ENCODE results near the gene FAM149A. TPM values are rescaled to one million over a fixed set of nuclear protein-coding genes. Genes with fewer than 3 reads are reported as not detected.

The FAM149A gene
- total RNA-seq, 1 experiment from 2014 or later = 14.6 TPM

DNA sequence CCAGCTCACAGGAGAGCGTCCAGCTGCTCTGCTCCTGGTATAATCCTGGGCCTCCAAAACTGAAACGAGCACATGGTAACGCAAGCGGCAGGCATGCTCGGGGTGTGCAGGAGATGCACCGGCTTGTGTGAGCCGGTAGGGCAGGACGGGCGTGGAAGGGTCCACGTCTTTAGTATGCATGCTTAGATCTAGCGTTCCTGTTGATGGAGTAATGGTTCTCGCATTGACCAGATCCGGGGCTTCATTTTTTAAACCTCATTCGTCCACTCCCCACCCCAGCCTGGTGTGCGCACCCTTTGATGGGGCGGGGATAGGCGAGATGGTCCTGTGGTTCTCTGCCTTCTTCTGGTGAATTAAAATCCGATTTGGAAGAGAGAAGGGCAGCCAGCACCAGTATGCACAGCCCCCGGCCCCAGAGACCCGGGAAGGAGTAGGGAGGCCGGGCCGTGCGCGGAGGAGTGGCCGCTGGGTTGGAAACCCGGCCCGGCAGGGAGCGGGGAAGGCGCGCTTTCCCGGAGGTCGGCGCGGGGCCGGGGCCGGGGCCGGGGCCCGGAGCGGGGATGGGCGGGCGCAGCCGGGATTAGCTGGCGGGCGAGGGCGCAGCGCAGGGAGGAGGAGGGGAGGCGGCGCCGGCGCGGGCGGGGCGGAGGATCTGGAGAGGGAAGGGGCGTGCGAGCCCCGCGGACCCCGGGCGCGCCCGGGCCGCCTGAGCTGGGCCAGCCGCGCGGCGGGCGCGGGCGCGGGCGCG, 39.9 kb downstream of the FAM149A start (continued):
- TF ChIP-seq ZBTB43 (CRISPR knock-in tag; IDR thresholded peaks at IDR 0.05) (peak; percentile 84; the same call in 1 of the 2 replicates), RORB (CRISPR knock-in tag; IDR thresholded peaks at IDR 0.05) (no peak)

DNA sequence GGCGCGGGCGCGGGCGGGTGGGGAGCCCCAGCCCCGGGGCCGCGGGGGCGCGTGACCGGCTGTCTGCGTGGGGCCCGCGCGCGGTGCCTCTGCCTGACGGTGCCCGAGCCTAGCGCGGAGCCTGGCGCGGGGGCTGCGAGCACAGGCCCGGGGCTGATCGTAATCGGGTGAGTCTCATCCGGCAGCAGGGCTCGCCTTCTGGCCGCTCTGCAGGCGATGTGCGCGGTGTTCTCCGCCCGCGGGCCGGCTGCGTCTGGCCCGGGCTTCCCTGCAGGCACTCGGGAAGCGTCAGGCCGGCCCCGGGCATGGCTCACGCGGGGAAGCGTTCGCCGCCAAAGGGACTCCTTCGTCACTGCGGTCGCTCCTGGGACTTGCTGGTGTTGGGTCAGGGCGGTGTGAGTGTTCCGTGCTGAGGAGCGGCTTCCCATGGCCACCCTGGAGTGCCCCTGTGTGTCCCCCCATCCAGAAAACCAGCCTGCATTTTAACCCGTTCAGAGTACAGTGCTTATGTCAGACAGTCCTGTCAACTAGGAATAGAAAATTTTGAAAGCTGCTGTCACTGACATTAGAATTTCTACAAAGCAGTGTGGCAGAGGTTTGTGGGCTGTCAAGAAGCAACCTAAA, 40.6 kb downstream of the FAM149A start:
- Mint-ChIP-seq H3K4me3 (peak overlapping the region; percentile 77), H3K27me3 (ENCODE audit: low read depth) (peaks cover 31% of the 10 kb centered on the region), H3K36me3 (no peaks in the 10 kb centered on the region), H3K9me3 (no peaks in the 10 kb centered on the region), H3K4me1 (peaks cover 40% of the 10 kb centered on the region), H3K27ac (no peak overlapping the region)
- DNase-seq (ENCODE audit: low spot score) (peak; percentile 63), ATAC-seq (peak; percentile 47)
- ChIA-PET POLR2A (interaction anchor here (0.5 to 1.0 kb wide), 2 partner anchors 16 to 32 kb away, joined by 3 to 4 read pairs; no protein-coding TSS in a partner anchor), CTCF (interaction anchor here (2.0 kb wide), 1 partner anchor 46 kb away, joined by 7 read pairs; the partner anchor contains the start of gene CYP4V2)
- no peak for TF ChIP-seq TP53 (CRISPR knock-in tag; IDR thresholded peaks at IDR 0.05)
- 0 out of 2 replicates have a peak, but pooled peaks have one; percentile 24 for TF ChIP-seq ZNF232 (CRISPR knock-in tag; IDR thresholded peaks at IDR 0.05)
- peak; percentile 37; the same call in 1 of the 2 replicates for TF ChIP-seq FOXP1 (CRISPR knock-in tag; IDR thresholded peaks at IDR 0.05; ENCODE audit: borderline replicate concordance)
- 0 out of 2 replicates have a peak, but pooled peaks have one; percentile 58 for TF ChIP-seq KAT7 (CRISPR knock-in tag; IDR thresholded peaks at IDR 0.05; ENCODE audit: borderline replicate concordance)

GRCh38 chr4:186146458-186146857, 42.0 kb downstream of the FAM149A start:
- peak overlapping the region; percentile 77; the same call in 1 of the 2 replicates for H3K4me3 Mint-ChIP-seq
- ChIA-PET POLR2A (no interaction called here), CTCF (interaction anchor here (0.8 to 2.0 kb wide), 5 partner anchors 9 to 80 kb away, joined by 3 to 7 read pairs (median 4); partner anchors contain the start of genes CYP4V2 and TLR3)
- TF ChIP-seq ZNF138 (CRISPR knock-in tag; conservative IDR thresholded peaks at IDR 0.05) = no peak
- TF ChIP-seq, protein P1, sequence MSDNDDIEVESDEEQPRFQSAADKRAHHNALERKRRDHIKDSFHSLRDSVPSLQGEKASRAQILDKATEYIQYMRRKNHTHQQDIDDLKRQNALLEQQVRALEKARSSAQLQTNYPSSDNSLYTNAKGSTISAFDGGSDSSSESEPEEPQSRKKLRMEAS (CRISPR knock-in tag; IDR thresholded peaks at IDR 0.05) = no peak
- TF ChIP-seq ZNF512 (CRISPR knock-in tag; IDR thresholded peaks at IDR 0.05; ENCODE audit: borderline replicate concordance) = no peak
- no peak for TF ChIP-seq NFYB (CRISPR knock-in tag; conservative IDR thresholded peaks at IDR 0.05; ENCODE audit: low read depth)
- no peak for TF ChIP-seq SP1 (CRISPR knock-in tag; conservative IDR thresholded peaks at IDR 0.05)
- no peak for TF ChIP-seq RORB (CRISPR knock-in tag; IDR thresholded peaks at IDR 0.05)
- no peak for TF ChIP-seq MYBL2 (CRISPR knock-in tag; IDR thresholded peaks at IDR 0.05)
- no peak for TF ChIP-seq ZNF121 (CRISPR knock-in tag; IDR thresholded peaks at IDR 0.05)
- TF ChIP-seq ZBTB21 (CRISPR knock-in tag; IDR thresholded peaks at IDR 0.05; ENCODE audit: borderline replicate concordance) = no peak
- TF ChIP-seq JAZF1 (CRISPR knock-in tag; IDR thresholded peaks at IDR 0.05) = no peak
- no peak for TF ChIP-seq IRF1 (CRISPR knock-in tag; IDR thresholded peaks at IDR 0.05)
- TF ChIP-seq AR (CRISPR knock-in tag; IDR thresholded peaks at IDR 0.05) = no peak
- TF ChIP-seq PREB (CRISPR knock-in tag; IDR thresholded peaks at IDR 0.05; ENCODE audit: borderline replicate concordance) = no peak
- TF ChIP-seq KAT7 (CRISPR knock-in tag; IDR thresholded peaks at IDR 0.05; ENCODE audit: borderline replicate concordance) = no peak
- TF ChIP-seq, protein P2, sequence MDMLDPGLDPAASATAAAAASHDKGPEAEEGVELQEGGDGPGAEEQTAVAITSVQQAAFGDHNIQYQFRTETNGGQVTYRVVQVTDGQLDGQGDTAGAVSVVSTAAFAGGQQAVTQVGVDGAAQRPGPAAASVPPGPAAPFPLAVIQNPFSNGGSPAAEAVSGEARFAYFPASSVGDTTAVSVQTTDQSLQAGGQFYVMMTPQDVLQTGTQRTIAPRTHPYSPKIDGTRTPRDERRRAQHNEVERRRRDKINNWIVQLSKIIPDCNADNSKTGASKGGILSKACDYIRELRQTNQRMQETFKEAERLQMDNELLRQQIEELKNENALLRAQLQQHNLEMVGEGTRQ (CRISPR knock-in tag; IDR thresholded peaks at IDR 0.05) = no peak
- TF ChIP-seq, protein P3, sequence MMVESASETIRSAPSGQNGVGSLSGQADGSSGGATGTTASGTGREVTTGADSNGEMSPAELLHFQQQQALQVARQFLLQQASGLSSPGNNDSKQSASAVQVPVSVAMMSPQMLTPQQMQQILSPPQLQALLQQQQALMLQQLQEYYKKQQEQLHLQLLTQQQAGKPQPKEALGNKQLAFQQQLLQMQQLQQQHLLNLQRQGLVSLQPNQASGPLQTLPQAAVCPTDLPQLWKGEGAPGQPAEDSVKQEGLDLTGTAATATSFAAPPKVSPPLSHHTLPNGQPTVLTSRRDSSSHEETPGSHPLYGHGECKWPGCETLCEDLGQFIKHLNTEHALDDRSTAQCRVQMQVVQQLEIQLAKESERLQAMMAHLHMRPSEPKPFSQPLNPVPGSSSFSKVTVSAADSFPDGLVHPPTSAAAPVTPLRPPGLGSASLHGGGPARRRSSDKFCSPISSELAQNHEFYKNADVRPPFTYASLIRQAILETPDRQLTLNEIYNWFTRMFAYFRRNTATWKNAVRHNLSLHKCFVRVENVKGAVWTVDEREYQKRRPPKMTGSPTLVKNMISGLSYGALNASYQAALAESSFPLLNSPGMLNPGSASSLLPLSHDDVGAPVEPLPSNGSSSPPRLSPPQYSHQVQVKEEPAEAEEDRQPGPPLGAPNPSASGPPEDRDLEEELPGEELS (CRISPR knock-in tag; IDR thresholded peaks at IDR 0.05) = no peak

More at GRCh38 chr4:186146458-186146857, 42.0 kb downstream of the FAM149A start:
- peaks cover 31% of the 10 kb centered on the region for H3K27me3 Mint-ChIP-seq (ENCODE audit: low read depth)
- no peaks in the 10 kb centered on the region for H3K9me3 Mint-ChIP-seq
- ATAC-seq (no peak), DNase-seq (ENCODE audit: low spot score) (no peak)
- no peak overlapping the region for H3K27ac Mint-ChIP-seq
- no peaks in the 10 kb centered on the region for H3K36me3 Mint-ChIP-seq
- peaks cover 41% of the 10 kb centered on the region for H3K4me1 Mint-ChIP-seq

Data from WTC11 (cell line).